T-helper 1 cell treated with Interleukin-12 subunit alpha and Interleukin-12 subunit beta and Interleukin-4 antibody, amounts not matched to agents 30 ng/mL and 1 ng/mL, for 36 hours (primary cell): ENCODE data around the gene NEURL1. TPM values are rescaled to one million over a fixed set of nuclear protein-coding genes. Genes with fewer than 3 reads are reported as not detected.

Experiments used
- intact Hi-C: fragments of 100-400 bp; cut with micrococcal nuclease; formaldehyde crosslinking; loops from one replicate; pipeline ENCODE4 v1.15.1; 2024
- total RNA-seq: library from RNA; stranded (reverse); gene quantifications from 2 replicates; pipeline ENCODE4 v1.2.3, GENCODE V29; 2022

Gene NEURL1
- 2.2 and 2.3 TPM in 2 replicates for total RNA-seq

- intact Hi-C loops, result loop anchor here (1.0 kb wide), 1 partner anchor 91 kb away; no protein-coding TSS in a partner anchor
Observed at GRCh38 chr10:103493362-103493915, at the start of gene NEURL1. Gene NEURL1 (plus strand): TSS chr10:103493705. CDS start chr10:103494388, 683 bp downstream.

DNA sequence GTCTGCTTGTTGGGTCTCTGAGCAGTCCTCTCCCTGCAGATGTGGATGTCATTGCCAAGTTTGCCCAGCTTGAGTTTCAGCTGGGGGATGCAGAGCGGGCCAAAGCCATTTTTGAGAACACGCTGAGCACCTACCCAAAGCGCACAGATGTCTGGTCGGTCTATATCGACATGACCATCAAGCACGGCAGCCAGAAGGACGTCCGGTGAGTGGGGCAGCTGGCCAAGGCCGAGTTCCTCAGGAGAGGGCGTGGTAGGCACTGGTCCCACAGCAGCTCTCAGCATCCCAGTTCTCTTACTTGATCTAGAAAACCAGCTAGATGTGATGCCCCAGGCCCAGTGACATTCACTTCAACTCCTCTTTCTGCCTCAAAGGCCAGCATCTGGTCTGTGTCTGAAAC, 49.0 kb upstream of the NEURL1 start:
- intact Hi-C loops, result no loop called here

DNA sequence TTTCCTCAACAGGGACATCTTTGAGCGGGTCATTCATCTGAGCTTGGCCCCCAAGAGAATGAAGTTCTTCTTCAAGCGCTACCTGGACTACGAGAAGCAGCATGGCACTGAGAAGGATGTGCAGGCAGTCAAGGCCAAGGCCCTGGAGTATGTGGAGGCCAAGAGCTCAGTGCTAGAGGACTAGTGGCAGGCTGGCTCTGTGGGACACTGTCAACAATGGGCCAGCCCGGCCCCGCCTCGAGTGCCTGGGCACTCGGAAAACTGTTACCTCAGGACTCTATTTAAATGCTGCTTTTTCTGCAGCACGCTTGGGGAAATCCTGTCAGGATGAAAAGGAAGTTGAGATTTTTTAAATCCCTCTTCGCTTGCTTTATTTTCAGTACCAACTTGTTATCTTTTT, 48.1 kb upstream of the NEURL1 start:
- intact Hi-C loops, result no loop called here

DNA sequence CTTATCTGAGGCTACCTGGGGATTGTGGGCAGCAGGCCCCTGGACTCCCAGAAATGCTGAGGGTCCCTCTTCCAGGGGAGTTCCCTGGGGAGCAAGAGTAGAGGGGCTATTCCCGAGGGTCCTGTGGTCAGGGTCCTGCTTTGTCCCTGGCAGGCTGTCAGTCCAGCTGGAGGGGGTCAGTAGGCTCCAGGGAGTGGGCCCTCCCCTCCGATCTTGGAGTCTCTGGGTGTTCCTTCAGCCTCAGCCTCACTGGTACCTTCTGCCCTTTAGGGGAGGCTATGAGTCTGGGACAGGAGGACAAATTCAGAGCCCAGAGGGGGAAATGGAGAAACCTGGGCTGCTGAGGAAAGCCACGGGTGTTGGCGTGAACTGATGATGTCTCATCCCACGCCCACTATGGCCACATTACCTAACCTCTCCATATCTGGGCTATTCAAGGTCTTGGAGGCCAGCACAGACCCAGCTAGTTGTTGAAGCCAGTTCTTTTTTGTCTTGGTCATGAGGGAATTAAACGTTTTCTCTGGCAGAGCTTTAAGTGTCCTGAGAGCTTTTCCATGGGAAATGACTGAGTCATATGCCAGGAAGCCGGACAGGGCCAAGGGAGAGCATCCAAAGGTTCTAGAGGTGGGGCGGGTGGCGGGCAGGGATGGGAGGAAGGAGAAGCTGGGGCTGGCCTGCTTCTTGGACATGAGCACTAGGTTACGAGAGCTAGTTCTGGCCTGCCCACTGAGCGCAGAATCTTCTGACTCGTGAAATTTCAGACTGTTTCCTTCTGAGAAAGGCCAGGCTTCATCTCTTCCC, 47.5 kb upstream of the NEURL1 start:
- intact Hi-C loops, result no loop called here

- intact Hi-C loops, result no loop called here
Observed at GRCh38 chr10:103447187-103447586, 46.3 kb upstream of the NEURL1 start.

GRCh38 chr10:103448746-103449145, 44.8 kb upstream of the NEURL1 start:
- intact Hi-C loops, result no loop called here

DNA sequence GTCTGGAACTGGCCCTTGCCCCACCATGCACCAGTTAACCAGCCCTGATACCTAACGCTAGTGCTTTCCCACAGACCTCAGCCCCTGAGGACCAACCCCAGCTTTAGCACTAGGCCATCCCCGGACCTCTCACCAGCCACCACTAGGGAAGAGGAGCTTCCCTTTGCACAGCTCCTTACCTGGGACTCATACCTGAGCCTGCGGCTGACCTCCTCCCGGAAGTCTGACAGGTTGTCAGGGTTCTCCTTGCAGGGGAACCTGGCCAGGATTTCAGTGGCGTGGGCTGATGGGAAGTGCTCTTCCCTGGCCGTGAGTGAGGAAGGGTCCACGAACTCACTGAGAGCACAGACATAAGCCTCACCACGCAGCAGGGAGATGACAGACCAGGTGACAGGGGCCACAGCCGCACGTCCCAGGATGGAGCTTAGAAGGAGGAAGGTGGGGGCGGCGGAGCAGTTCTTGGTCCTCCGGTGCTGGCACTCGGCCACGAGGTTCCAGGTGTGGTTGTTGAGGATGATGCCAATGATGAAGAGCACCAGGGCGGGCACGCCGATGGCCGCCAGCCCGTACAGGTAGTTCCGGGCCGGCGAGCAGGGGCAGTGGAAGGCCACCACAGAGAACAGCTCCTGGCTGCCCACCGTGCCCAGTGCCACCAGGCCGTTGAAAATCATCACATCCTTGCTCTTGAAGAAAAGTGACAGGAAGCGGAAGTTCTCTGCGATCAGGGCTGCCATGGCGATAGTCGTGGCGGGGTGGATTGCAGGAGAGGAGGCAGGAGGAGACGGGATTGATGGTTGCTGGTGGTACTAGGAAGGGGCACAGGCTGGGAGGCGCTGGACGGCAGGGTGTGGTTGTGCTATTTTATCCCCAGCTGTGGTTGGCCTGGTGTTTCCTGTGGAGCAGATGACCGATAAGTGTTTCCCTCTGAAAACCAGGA, 44.0 kb upstream of the NEURL1 start:
- intact Hi-C loops, result loop anchor here (2.0 kb wide), 1 partner anchor 21 kb away; no protein-coding TSS in a partner anchor

GRCh38 chr10:103450201-103450695, 43.3 kb upstream of the NEURL1 start:
- intact Hi-C loops, result loop anchor here (2.0 kb wide), 1 partner anchor 21 kb away; no protein-coding TSS in a partner anchor

- intact Hi-C loops, result loop anchor here (1.0 to 2.0 kb wide), 2 partner anchors 20 to 22 kb away; no protein-coding TSS in a partner anchor
Observed at GRCh38 chr10:103451091-103451813, 42.3 kb upstream of the NEURL1 start.

GRCh38 chr10:103451831-103452505, 41.5 kb upstream of the NEURL1 start, which contains the start of gene CALHM2:
Gene CALHM2 (minus strand): TSS chr10:103452370. CDS start chr10:103449941, 2,429 bp downstream.
- intact Hi-C loops, result loop anchor here (1.0 to 2.0 kb wide), 4 partner anchors 19 to 55 kb away; partner anchors contain the start of genes ATP5MK and PDCD11

DNA sequence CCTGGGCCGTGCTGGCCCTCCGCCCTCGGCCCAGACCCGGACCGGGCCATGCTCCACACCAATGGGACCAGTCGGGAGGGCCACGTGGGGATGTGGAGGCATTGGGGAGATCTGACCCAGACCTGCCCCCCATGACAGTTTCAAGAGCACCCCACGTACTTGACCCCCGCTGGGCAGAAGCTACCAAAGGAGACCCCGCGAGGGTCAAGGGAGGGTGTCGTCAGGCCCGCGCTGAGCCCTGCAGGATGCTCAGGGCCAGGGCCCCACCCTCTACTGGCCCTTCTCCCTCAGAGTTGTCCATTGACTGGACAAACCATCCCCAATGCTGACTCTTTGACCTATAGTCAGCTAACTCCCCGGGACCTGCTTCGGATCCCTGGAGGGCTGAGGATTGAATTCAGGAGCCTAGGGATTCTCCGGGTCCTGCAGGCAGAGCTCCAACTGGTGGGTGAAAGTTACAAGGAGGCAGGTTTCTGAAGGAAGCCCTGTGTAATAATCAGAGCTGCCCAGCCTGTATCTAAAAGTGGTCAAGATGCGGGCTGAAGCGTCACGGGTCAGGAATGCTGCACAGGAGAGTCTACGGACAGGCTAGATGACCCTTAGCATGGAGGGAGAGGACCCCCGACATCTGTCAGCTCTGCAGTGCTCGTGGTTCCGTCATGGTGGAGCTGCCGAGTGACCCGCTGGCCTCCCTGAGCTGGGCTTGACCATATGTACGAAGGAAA, 40.8 kb upstream of the NEURL1 start:
- intact Hi-C loops, result loop anchor here (1.0 to 2.0 kb wide), 2 partner anchors 30 to 56 kb away; partner anchors contain the start of genes ATP5MK and PDCD11

GRCh38 chr10:103454026-103454425, 39.5 kb upstream of the NEURL1 start:
- intact Hi-C loops, result no loop called here

GRCh38 chr10:103455235-103455634, 38.3 kb upstream of the NEURL1 start:
- intact Hi-C loops, result no loop called here

- intact Hi-C loops, result no loop called here
Observed at GRCh38 chr10:103456074-103456660, 37.3 kb upstream of the NEURL1 start.

DNA sequence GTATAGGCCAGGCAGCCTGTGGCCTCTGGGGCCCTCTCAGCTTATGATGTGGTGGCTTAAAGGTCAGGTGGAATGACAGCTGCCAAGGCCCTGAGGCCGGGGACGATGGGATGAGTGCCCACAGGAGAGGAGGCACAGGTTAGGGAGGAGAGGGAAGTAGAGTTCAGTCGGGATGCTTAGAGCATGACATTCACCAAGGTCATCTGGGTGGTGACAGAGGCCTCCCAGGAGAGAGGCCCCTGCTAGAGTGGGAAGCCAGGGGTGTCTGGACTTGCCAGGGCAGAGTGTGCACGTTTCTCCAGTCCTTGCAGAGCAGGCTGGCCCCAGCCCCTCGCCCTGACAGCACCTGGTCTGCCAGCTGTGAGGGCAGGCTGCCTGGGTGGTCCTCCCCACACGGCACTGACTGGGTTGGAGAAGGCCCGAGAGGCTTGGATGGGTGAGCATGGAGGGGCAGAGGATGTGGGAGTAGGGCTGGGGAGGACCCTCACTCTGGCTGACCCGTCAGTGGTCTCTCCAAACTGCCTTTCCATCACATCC, 36.3 kb upstream of the NEURL1 start:
- intact Hi-C loops, result no loop called here

DNA sequence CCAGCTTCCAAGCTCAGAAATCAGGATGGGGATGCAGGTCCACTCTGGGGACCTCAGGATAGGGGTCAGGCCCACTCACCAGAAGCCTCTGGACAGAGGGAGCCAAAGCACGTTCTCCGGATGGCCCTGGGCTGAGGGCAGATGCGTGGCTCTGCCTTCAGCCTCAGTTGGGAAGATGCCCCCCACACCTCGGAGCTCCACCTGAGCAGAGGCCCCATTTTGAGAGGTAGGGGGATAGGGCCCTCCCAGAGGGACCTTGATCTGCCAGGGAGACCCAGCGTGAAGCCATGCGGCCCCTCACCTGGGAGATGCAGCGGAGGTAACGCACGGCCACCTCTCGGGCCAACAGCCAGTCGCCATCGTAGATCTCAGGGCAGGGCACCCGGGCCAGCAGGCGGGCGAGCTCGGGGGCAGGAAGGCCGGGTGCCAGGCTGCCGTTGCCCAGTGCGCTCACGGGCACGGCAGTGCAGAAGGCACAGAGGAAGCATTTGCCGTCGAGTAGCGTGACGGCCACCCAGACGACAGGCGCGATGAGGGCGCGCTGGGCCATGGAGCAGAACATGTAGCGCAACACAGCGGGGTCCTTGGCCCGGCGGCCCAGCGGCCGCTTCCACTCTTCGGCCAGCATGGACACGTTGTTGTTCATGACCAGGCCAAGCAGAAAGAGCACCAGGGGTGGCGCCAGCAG, 35.5 kb upstream of the NEURL1 start:
- intact Hi-C loops, result no loop called here

DNA sequence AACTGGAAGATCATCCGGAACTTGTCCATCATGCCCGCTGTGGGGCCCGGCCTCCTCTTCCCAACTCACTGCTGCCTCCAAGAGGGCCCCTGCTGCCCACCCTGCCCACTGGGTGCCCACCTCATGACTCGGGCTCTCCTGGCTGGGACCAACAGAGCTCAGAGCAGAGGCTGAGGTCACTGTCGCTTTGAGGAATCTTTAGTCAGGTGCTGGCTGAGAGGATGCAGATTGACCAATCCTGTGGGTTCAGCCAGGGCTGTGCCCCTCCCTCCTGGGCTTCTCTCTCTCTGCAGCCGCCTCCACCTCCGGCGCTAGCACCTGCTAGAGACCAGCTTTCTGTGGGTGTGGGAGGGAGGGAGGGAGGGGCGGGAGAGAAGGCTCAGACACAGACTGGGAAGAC, 34.8 kb upstream of the NEURL1 start, which contains the start of gene CALHM1:
Gene CALHM1, minus strand, starts transcription at position 181 of the 400 bp plus-strand sequence. Its CDS starts 149 bp downstream, at position 32.
- intact Hi-C loops, result no loop called here

DNA sequence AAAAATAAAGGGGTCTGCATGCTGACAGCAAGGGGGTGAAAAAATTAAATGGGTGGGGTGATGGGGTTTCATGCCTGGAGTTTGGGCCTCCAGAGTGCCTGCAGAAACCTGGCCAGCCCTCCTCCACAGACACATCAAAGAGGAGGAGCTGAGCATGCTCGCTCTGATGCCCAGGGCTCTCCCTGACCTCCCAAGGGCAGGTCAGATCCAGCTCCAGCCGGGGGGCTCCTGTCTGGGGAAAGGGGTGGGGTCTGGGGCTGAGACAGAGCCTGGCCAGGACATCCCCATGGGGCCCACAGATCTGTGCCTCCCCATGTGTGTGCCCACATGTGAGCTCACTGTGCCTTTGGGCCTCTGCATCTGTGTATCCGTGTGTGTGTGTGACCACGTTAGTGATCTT, 33.9 kb upstream of the NEURL1 start:
- intact Hi-C loops, result no loop called here
